T-helper 17 cell (primary cell): Measurements from ENCODE around the gene LRRC4. TPM values are rescaled to one million over a fixed set of nuclear protein-coding genes. Genes with fewer than 3 reads are reported as not detected.

Experiments used
- ATAC-seq: fragments of 150-1000 bp; cut with Tn5 transposase; 2 replicates; pipeline ENCODE4 v1.10.0; 2021; ENCODE audit warnings: mild to moderate bottlenecking, moderate library complexity
- DNase-seq, 3 donors: peaks; one replicate each; pipeline versions ENCODE4 v3.0.0 to v3.0.0-alpha.2; 2020 to 2021
- H3K9me3 ChIP-seq: one replicate; pipeline ENCODE4 v1.7.0; 2013; ENCODE audit warnings: low read length, mild to moderate bottlenecking; ENCODE audit not compliant: control insufficient read depth, poor library complexity, severe bottlenecking
- H3K27ac Mint-ChIP-seq: one replicate; pipeline ENCODE4 v1.8.0; 2022; ENCODE audit warnings: mild to moderate bottlenecking, moderate library complexity, mixed read lengths
- H3K27me3 Mint-ChIP-seq: one replicate; pipeline ENCODE4 v1.8.0; 2022; ENCODE audit warnings: mixed read lengths
- H3K36me3 Mint-ChIP-seq: one replicate; pipeline ENCODE4 v1.8.0; 2022; ENCODE audit warnings: low read depth, mixed read lengths
- H3K4me1 Mint-ChIP-seq: one replicate; pipeline ENCODE4 v1.8.0; 2022; ENCODE audit warnings: mild to moderate bottlenecking, mixed read lengths
- H3K4me3 Mint-ChIP-seq: one replicate; pipeline ENCODE4 v1.8.0; 2022; ENCODE audit warnings: mild to moderate bottlenecking, moderate library complexity, mixed read lengths
- total RNA-seq, 4 donors: library from RNA in 2 of 4; stranded (reverse) in 2 of 4; gene quantifications; one replicate each; pipeline ENCODE4 v1.2.3 and lab custom pipeline; 2022 to 2026

Gene LRRC4
- total RNA-seq, 2 donors from 2014 or later: 0.34 to 0.57 TPM

DNA sequence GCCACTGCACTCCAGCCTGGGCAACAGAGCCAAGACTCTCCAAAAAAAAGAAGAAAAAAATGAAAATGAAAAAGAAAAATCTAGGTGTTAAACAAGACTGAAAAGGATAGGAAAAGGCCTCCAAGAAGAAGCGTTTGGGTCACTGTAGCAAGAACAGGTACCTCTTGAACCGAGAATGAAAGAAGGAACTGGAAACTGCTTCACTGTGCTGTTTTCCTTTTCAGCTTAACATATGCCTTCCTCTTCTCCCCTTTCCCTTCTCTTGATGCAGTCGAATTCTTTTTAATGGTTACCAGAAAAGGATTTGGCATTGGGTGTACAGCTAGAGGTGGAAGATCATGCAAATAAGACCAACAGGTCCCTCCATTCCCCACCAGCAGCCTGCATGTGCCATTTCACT, 28.1 kb downstream of the LRRC4 start:
- H3K4me1 Mint-ChIP-seq: peaks cover 27% of the 10 kb centered on the region

DNA sequence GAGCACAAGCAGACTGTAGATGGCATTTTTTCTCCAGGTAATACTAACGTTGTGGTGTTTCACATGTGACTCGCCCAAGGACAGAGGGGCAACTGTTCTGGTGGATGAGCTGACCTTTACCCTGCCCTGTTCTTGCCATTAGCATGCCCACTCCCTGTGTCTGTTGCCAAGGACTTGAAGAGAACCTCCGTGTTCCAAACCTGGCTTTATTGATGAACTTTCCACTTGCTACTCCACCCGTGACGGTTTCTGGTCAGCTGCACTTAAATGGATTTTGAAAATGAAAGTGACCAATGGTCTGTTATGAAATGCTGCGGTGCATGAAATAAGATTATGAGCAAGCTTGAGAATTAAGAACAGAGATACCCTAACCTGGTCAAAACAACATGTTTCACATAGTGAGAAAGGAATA, 30.4 kb downstream of the LRRC4 start:
- no peaks in the 10 kb centered on the region for H3K9me3 ChIP-seq
- no peak for ATAC-seq

More for the DNA sequence above, 28.1 kb downstream of the LRRC4 start:
- Mint-ChIP-seq H3K4me3 (no peak overlapping the region), H3K36me3 (peaks cover 2% of the 10 kb centered on the region), H3K27ac (peak overlapping the region; percentile 21), H3K27me3 (no peaks in the 10 kb centered on the region)
- no peaks in the 10 kb centered on the region for H3K9me3 ChIP-seq
- ATAC-seq: no peak
- no peak for DNase-seq

DNA sequence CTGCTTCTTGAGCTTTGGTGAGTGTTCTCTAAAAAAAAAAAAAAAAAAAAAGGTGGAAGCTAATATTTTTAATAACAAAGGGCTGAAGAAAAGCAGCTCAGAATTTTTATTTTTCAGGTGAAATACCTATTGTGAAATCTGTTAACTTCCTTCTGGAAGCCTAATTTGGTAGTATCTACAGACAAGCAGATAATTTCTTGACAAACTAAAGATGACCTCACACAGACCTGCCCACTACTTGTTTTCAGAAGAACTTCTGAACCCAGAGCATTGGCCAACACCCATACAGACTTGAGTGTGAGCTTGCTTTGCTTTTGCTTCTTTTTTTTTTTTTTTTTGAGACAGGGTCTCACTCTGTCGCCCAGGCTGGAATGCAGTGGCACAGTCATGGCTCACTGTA, 31.2 kb downstream of the LRRC4 start:
- Mint-ChIP-seq H3K27me3 (no peaks in the 10 kb centered on the region), H3K36me3 (peaks cover 6% of the 10 kb centered on the region), H3K4me3 (no peak overlapping the region), H3K4me1 (peaks cover 34% of the 10 kb centered on the region), H3K27ac (no peak overlapping the region)
- no peaks in the 10 kb centered on the region for H3K9me3 ChIP-seq
- DNase-seq (no peak), ATAC-seq (no peak)

More for the DNA sequence above, 30.4 kb downstream of the LRRC4 start:
- no peak overlapping the region for H3K27ac Mint-ChIP-seq
- H3K27me3 Mint-ChIP-seq: no peaks in the 10 kb centered on the region
- DNase-seq: no peak
- H3K36me3 Mint-ChIP-seq: peaks cover 6% of the 10 kb centered on the region
- peaks cover 38% of the 10 kb centered on the region for H3K4me1 Mint-ChIP-seq
- H3K4me3 Mint-ChIP-seq: no peak overlapping the region

DNA sequence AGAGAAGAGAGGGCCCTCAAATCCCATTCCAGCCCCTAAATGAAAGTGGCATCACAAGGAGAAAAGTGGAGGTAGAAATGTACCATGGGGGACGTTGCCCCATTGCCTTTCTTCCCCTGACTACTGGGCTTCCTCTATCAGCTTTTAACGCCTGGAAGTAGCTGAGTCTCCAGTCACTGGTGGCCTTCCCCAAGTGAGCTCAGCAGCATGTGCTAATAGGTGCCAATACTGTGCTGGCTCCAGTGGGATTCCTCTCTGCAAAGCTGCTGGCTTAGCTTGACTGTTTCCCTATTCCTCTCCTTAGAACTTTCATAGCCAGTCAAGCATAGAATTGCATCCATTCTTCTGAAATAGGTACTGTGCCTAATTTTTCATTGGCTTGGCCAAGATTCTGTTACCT, 32.6 kb downstream of the LRRC4 start:
- H3K9me3 ChIP-seq: no peaks in the 10 kb centered on the region
- no peaks in the 10 kb centered on the region for H3K27me3 Mint-ChIP-seq
- H3K4me1 Mint-ChIP-seq: peaks cover 35% of the 10 kb centered on the region
- H3K27ac Mint-ChIP-seq: no peak overlapping the region
- no peak overlapping the region for H3K4me3 Mint-ChIP-seq
- no peak for DNase-seq
- no peak for ATAC-seq
- H3K36me3 Mint-ChIP-seq: peaks cover 10% of the 10 kb centered on the region

DNA sequence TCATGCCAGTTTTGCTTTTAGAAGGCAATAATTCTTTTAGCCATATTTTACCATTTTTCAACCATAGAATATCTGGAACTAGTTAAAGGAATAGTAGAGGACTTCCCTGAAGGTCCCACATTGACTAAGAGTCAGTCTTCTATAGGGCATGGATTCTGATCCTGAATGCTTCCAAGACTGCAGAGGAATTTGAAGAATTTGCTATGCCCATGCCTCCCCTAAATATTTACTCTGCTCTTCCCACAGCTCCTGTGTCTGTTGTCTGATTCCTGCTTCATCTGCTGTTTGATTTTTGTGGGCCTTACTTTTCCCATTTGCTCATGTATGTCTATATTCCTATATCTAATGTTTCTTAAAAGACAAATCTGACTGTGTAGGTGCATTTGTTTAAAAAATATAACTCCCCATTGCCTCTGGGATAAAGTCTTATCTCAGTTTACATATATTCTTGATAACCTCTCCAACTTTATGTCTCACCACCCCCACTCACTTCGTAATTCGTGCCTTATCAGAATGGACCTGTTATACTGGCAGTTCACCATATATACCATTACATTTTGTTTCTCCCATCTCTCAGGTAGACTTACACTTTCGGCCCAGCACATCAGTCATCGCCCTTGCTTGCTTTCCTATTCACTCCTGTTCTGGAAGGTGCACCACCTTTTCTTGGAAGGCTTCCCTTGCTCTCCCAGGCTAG, 33.9 kb downstream of the LRRC4 start:
- ATAC-seq: no peak
- peaks cover 29% of the 10 kb centered on the region for H3K4me1 Mint-ChIP-seq
- H3K4me3 Mint-ChIP-seq: no peak overlapping the region
- peak overlapping the region; percentile 57 for H3K27ac Mint-ChIP-seq
- no peak for DNase-seq
- H3K27me3 Mint-ChIP-seq: no peaks in the 10 kb centered on the region
- H3K36me3 Mint-ChIP-seq: peaks cover 15% of the 10 kb centered on the region
- no peaks in the 10 kb centered on the region for H3K9me3 ChIP-seq

DNA sequence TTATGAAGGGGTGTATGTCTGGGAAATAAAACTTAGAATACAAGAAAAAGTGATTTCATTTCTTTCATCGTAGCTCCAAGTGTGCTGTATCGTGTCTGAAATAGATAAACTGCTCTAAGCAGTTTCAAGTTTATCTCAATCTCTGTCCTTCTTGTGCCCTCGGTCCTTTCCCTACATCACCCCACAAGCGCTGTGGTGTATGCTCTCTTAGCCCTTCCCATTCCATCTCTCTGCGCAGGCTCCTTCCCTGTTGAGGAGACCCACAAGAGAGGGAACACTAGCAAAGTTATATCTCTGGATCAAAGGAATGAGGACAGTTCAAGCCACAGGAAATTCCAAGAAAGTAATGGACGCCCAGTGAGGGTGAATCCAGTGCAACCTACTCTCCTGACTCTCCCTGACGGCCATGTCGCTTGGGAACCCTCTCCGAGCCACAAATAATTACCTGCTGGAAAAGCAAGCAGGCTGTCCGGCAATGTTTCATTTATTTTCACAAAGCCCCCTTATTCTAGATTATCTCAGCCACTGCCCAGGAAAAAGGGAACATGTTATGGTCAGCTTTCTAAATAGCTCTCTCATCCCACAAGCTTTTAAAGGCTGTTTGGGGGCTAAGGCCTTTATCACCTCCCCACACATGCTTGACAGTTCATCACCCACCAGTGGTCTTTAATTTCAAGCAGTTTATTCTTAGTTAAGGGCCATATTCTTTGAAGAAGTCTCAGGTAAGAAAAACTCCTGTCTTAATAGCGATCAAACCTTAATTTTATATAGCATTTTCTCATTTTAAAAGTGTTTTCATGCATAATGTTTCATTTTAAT, 34.8 kb downstream of the LRRC4 start:
- H3K27me3 Mint-ChIP-seq: no peaks in the 10 kb centered on the region
- peaks cover 18% of the 10 kb centered on the region for H3K36me3 Mint-ChIP-seq
- H3K9me3 ChIP-seq: no peaks in the 10 kb centered on the region
- H3K4me1 Mint-ChIP-seq: peaks cover 26% of the 10 kb centered on the region
- no peak overlapping the region for H3K4me3 Mint-ChIP-seq
- H3K27ac Mint-ChIP-seq: peak overlapping the region; percentile 57
- DNase-seq (no peak), ATAC-seq (no peak)

DNA sequence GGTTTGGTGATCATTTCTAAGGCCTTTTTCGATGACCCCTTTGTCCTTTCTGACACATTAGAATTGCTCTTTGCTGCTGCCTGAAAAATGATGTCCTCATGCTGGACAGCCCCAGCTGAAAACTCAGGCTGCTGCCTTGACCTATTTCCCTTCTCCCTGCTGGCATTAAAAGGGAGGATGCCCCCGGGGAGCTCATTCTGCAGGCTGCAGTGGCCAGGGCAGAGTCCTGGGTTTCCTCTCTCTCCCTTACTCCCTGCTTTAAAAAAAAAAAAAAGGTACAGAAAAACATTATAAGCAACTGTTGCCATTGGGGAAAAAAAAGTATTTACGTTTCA, 35.4 kb downstream of the LRRC4 start:
- no peak overlapping the region for H3K4me3 Mint-ChIP-seq
- DNase-seq (no peak), ATAC-seq (no peak)
- peaks cover 28% of the 10 kb centered on the region for H3K4me1 Mint-ChIP-seq
- no peaks in the 10 kb centered on the region for H3K27me3 Mint-ChIP-seq
- peaks cover 20% of the 10 kb centered on the region for H3K36me3 Mint-ChIP-seq
- H3K9me3 ChIP-seq: no peaks in the 10 kb centered on the region
- no peak overlapping the region for H3K27ac Mint-ChIP-seq

DNA sequence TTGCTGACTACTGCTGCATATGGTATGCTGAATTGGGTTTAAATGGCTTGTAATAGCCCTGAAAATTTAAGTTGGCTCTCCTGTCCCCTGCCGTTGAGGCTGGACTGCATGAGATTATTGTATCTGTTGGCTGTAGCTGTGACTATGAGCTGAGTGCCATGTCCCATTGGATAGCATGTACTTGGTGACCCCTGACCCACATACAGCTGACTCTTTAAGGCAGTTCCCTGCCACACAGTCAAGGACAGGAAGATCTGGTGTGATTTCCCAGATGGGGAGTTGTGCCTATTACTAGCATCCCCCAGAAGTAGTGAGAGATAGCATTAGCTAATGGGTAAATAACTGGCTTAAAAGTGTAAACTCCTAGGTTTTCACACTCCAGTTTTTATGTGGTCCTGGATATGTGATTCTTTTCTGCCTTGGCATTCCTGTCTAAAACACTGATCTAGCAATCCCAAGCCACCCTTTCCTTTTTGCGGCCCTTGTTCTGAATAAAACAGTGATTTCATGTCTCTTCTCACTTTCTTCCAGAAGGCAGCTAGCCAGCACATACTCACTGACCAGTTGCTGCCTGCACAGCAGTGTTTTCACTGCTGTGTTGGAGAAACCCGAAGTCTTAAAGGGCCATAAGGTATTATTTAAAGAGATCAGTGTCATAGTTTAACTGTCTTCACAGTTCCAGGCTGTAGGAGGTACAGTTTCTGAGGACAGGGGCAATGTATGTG, 35.9 kb downstream of the LRRC4 start:
- no peaks in the 10 kb centered on the region for H3K27me3 Mint-ChIP-seq
- H3K36me3 Mint-ChIP-seq: peaks cover 20% of the 10 kb centered on the region
- H3K9me3 ChIP-seq: no peaks in the 10 kb centered on the region
- no peak overlapping the region for H3K4me3 Mint-ChIP-seq
- ATAC-seq: no peak
- peaks cover 28% of the 10 kb centered on the region for H3K4me1 Mint-ChIP-seq
- peak overlapping the region; percentile 21 for H3K27ac Mint-ChIP-seq
- no peak for DNase-seq

DNA sequence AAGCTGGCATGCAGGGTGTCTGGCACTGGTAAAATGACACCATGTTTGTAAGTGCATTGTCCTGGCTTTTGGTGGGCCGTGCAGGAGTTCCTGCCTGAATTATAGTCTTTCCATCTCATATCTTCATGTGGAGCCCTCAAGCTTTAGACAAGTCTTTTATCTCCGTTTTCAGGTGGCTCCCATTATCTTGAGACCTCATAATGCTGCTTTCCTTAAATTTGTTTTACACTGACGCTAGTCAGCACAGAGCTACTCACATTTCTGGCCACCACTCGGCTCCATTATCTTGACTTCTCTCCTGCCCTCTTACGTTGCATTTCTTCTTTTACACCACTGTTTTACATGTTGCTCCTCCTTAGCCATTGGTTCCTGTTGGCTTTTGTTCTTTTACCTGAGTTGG, 37.2 kb downstream of the LRRC4 start:
- peaks cover 33% of the 10 kb centered on the region for H3K4me1 Mint-ChIP-seq
- no peak overlapping the region for H3K27ac Mint-ChIP-seq
- peaks cover 20% of the 10 kb centered on the region for H3K36me3 Mint-ChIP-seq

DNA sequence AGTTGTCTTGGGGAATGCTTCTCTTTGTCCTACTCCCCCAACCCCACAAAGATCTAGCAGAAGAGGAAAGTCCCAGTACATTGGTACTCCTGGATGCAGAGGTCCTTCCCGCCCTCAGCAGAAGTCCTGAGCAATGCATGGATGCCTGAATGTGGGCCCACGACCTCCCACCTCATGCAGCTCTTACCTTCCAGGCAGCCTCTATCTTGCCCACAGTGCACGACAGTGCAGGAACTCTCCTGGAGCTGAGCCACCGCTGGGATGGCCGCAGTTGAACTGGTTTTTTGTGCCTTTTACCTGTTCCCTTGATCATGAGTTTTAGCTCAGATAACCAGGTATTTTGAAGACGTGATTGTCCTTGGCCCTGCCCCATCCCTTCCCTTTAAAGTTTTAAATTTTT, 37.9 kb downstream of the LRRC4 start:
- H3K27me3 Mint-ChIP-seq: no peaks in the 10 kb centered on the region
- H3K4me3 Mint-ChIP-seq: no peak overlapping the region
- H3K9me3 ChIP-seq: no peaks in the 10 kb centered on the region
- H3K36me3 Mint-ChIP-seq: peaks cover 20% of the 10 kb centered on the region
- DNase-seq: no peak
- H3K27ac Mint-ChIP-seq: no peak overlapping the region
- peaks cover 32% of the 10 kb centered on the region for H3K4me1 Mint-ChIP-seq
- no peak for ATAC-seq

More for the DNA sequence above, 37.2 kb downstream of the LRRC4 start:
- H3K9me3 ChIP-seq: no peaks in the 10 kb centered on the region
- no peak overlapping the region for H3K4me3 Mint-ChIP-seq
- DNase-seq (no peak), ATAC-seq (no peak)
- no peaks in the 10 kb centered on the region for H3K27me3 Mint-ChIP-seq

DNA sequence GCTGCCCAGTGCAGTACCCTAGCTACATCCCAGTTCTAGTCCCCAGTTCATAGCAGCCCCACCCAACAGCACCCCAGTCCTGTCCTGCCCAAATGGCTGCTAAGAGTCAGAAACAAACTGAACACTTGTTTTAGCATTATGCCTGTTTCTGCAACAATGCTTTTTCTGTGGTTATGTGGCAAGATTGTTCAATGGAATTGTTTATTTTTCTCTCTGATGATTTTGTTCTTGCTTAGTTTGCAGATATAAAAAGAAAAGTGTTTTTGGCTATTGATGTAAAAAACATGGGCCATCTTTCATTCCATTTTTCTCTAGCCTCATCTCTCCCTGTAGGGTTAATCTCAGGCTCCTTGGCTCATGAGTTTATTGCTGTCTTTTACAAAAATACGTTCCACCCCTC, 42.5 kb downstream of the LRRC4 start:
- peaks cover 22% of the 10 kb centered on the region for H3K4me1 Mint-ChIP-seq
- H3K27ac Mint-ChIP-seq: peak overlapping the region; percentile 19
- H3K4me3 Mint-ChIP-seq: no peak overlapping the region
- no peaks in the 10 kb centered on the region for H3K9me3 ChIP-seq
- no peak for ATAC-seq
- H3K36me3 Mint-ChIP-seq: peaks cover 15% of the 10 kb centered on the region
- H3K27me3 Mint-ChIP-seq: no peaks in the 10 kb centered on the region
- DNase-seq: no peak

DNA sequence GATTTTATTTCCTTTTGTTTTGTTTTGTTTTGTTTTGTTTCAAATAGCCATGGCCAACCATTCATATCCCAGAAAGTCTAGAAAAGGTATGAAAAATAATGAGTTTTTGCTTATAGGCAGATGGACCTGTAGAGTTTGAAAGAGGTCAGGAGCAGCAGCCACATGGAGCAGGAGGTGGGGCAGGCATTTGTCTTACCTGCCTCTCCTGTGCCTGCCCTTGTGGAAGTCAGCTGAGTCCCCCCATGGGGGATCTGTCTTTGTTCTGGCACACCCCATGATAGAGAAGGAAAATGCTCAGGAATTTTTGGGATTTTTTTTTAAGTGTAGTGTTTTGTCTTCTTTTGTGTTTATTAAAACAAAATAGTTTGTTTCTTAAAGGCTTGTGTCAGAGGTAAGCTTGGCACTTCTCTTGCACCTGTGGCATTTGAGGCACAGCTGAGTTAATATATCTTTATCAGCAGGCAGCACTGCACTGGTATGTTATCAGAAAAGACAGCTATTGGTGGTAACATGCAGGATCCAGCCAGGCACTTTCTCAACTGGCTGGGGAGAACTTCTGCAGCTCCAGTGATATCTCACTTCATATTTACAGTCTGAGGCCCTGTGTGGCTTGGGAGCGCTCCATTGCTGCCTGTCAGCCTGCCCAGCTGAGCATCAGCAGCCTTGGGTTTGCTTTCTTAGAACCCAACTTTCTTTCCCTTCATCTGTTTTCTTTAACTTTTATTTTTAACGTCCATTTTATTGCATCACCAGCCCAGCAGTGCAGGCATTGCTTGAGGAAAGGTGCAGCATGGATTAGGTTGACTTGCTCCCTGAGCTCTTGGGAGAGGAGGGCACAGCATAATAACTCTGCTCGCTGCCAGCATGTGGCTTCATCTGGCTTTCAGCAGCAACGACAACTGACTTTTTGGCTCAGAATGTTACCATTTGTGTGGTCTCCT, 44.4 kb downstream of the LRRC4 start:
- ATAC-seq: no peak
- Mint-ChIP-seq H3K4me3 (no peak overlapping the region), H3K4me1 (peaks cover 23% of the 10 kb centered on the region), H3K27me3 (no peaks in the 10 kb centered on the region), H3K27ac (peak overlapping the region; percentile 37), H3K36me3 (peaks cover 6% of the 10 kb centered on the region)
- no peaks in the 10 kb centered on the region for H3K9me3 ChIP-seq
- no peak for DNase-seq
